Astrocyte (in vitro differentiated cells and primary cell): ENCODE results near the gene TAPBPL. TPM values are rescaled to one million over a fixed set of nuclear protein-coding genes. Genes with fewer than 3 reads are reported as not detected.

Experiments
- DNase-seq: peaks from one replicate; pipeline ENCODE4 v3.0.0-alpha.2; 2010; ENCODE audit warnings: low read depth
- FAIRE-seq: peaks from 2 replicates; lab custom pipeline; 2011; peaks lifted over from hg19 to GRCh38; lab: Jason Lieb, UNC
- H2AFZ ChIP-seq: 2 replicates; pipeline ENCODE4 v1.6.0; 2012; ENCODE audit warnings: low read depth, low read length, inconsistent platforms
- H3K27ac ChIP-seq: 2 replicates; pipeline ENCODE4 v1.5.1; 2011; ENCODE audit warnings: low read depth, low read length, inconsistent platforms
- H3K27me3 ChIP-seq: 2 replicates; pipeline ENCODE4 v1.6.0; 2011; ENCODE audit warnings: low read length, inconsistent platforms; ENCODE audit not compliant: insufficient read depth
- H3K36me3 ChIP-seq: 2 replicates; pipeline ENCODE4 v1.5.1; 2011; ENCODE audit warnings: low read length, inconsistent platforms; ENCODE audit not compliant: insufficient read depth
- H3K4me1 ChIP-seq: 2 replicates; pipeline ENCODE4 v1.5.1; 2011; ENCODE audit warnings: low read length, inconsistent platforms; ENCODE audit not compliant: insufficient read depth
- H3K4me2 ChIP-seq: 2 replicates; pipeline ENCODE4 v1.6.0; 2012; ENCODE audit warnings: low read length, inconsistent platforms
- H3K4me3 ChIP-seq: 2 replicates; pipeline ENCODE4 v1.5.1; 2011; ENCODE audit warnings: low read depth, mild to moderate bottlenecking, low read length, inconsistent platforms; ENCODE audit not compliant: insufficient read depth
- H3K79me2 ChIP-seq: 2 replicates; pipeline ENCODE4 v1.6.0; 2012; ENCODE audit warnings: mild to moderate bottlenecking, low read length, inconsistent platforms; ENCODE audit not compliant: insufficient read depth
- H3K9ac ChIP-seq: 2 replicates; pipeline ENCODE4 v1.6.0; 2012; ENCODE audit warnings: mild to moderate bottlenecking, low read length, inconsistent platforms
- H3K9me3 ChIP-seq: 2 replicates; pipeline ENCODE4 v1.5.1; 2012; ENCODE audit warnings: low read depth, mild to moderate bottlenecking, low read length, inconsistent platforms; ENCODE audit not compliant: insufficient read depth
- H4K20me1 ChIP-seq: 2 replicates; pipeline ENCODE4 v1.6.0; 2012; ENCODE audit warnings: low read length, inconsistent platforms; ENCODE audit not compliant: insufficient read depth
- H3K27ac Mint-ChIP-seq: one replicate; pipeline ENCODE4 v1.8.0; 2021; ENCODE audit warnings: mild to moderate bottlenecking, mixed read lengths; ENCODE audit not compliant: unreplicated experiment
- H3K27me3 Mint-ChIP-seq: one replicate; pipeline ENCODE4 v1.8.0; 2021; ENCODE audit warnings: low read depth, mixed read lengths; ENCODE audit not compliant: unreplicated experiment
- H3K36me3 Mint-ChIP-seq: one replicate; pipeline ENCODE4 v1.8.0; 2021; ENCODE audit warnings: low read depth, mixed read lengths; ENCODE audit not compliant: unreplicated experiment
- H3K4me1 Mint-ChIP-seq: one replicate; pipeline ENCODE4 v1.8.0; 2021; ENCODE audit warnings: low read depth, mixed read lengths; ENCODE audit not compliant: unreplicated experiment
- H3K4me3 Mint-ChIP-seq: one replicate; pipeline ENCODE4 v1.8.0; 2021; ENCODE audit warnings: mild to moderate bottlenecking, moderate library complexity, mixed read lengths; ENCODE audit not compliant: unreplicated experiment
- H3K9me3 Mint-ChIP-seq: one replicate; pipeline ENCODE4 v1.8.0; 2021; ENCODE audit warnings: mild to moderate bottlenecking, mixed read lengths; ENCODE audit not compliant: unreplicated experiment
- CTCF ChIP-seq: IDR thresholded peaks from 2 replicates; pipeline ENCODE4 v1.5.1; 2011; ENCODE audit warnings: low read depth, mild to moderate bottlenecking, inconsistent platforms, low read length, moderate library complexity; ENCODE audit not compliant: insufficient read depth
- EZH2 ChIP-seq: IDR thresholded peaks from 2 replicates; pipeline ENCODE4 v1.6.1; 2012; ENCODE audit warnings: mild to moderate bottlenecking, low read length, inconsistent platforms; ENCODE audit not compliant: insufficient read depth
- total RNA-seq: library from RNA; stranded (reverse); gene quantifications from 2 replicates; pipeline ENCODE4 v1.2.1, GENCODE V29; 2021

Gene TAPBPL
- total RNA-seq, 1 donor from 2014 or later = 1.6 TPM

- H3K4me3 ChIP-seq = no peak overlapping the region
- no peak overlapping the region for H2AFZ ChIP-seq
- H3K9me3 ChIP-seq = no peaks in the 10 kb centered on the region
- no peaks in the 10 kb centered on the region for H3K36me3 ChIP-seq
- no peaks in the 10 kb centered on the region for H3K79me2 ChIP-seq
- no peak overlapping the region for H3K9ac ChIP-seq
- H3K4me2 ChIP-seq = no peak overlapping the region
- Mint-ChIP-seq H3K4me3 (peak overlapping the region; percentile 56), H3K27me3 (peaks cover 6% of the 10 kb centered on the region), H3K27ac (no peak overlapping the region), H3K36me3 (no peaks in the 10 kb centered on the region), H3K4me1 (no peaks in the 10 kb centered on the region), H3K9me3 (peaks cover 3% of the 10 kb centered on the region)
- H3K27me3 ChIP-seq = no peaks in the 10 kb centered on the region
- no peak for DNase-seq
- no peak overlapping the region for H3K27ac ChIP-seq
- no peak for TF ChIP-seq CTCF
- TF ChIP-seq EZH2 = no peak
- no peaks in the 10 kb centered on the region for H4K20me1 ChIP-seq
- FAIRE-seq = no peak
- H3K4me1 ChIP-seq = no peaks in the 10 kb centered on the region
These were observed 33.0 kb upstream of the TAPBPL start for GRCh38 chr12:6418796-6419195.

- Histone ChIP-seq H3K4me2 (no peak overlapping the region), H3K79me2 (no peaks in the 10 kb centered on the region), H4K20me1 (no peaks in the 10 kb centered on the region), H3K4me3 (no peak overlapping the region), H3K9me3 (no peaks in the 10 kb centered on the region), H3K36me3 (no peaks in the 10 kb centered on the region), H3K4me1 (no peaks in the 10 kb centered on the region), H2AFZ (no peak overlapping the region), H3K27me3 (no peaks in the 10 kb centered on the region), H3K27ac (no peak overlapping the region), H3K9ac (no peak overlapping the region)
- Mint-ChIP-seq H3K27me3 (peaks cover 4% of the 10 kb centered on the region), H3K4me3 (no peak overlapping the region), H3K9me3 (peaks cover 3% of the 10 kb centered on the region), H3K36me3 (no peaks in the 10 kb centered on the region), H3K4me1 (no peaks in the 10 kb centered on the region), H3K27ac (no peak overlapping the region)
- no peak for TF ChIP-seq CTCF
- TF ChIP-seq EZH2 = no peak
- FAIRE-seq (no peak), DNase-seq (no peak)
These were observed 31.5 kb upstream of the TAPBPL start for GRCh38 chr12:6420364-6420763.

GRCh38 chr12:6423267-6424007, 28.4 kb upstream of the TAPBPL start:
- DNase-seq = peak; percentile 75
- Histone ChIP-seq H3K4me2 (no peak overlapping the region), H3K27ac (no peak overlapping the region), H3K9ac (no peak overlapping the region), H3K36me3 (no peaks in the 10 kb centered on the region), H3K4me1 (no peaks in the 10 kb centered on the region), H2AFZ (no peak overlapping the region), H4K20me1 (no peaks in the 10 kb centered on the region), H3K4me3 (no peak overlapping the region), H3K27me3 (no peaks in the 10 kb centered on the region), H3K79me2 (no peaks in the 10 kb centered on the region), H3K9me3 (no peaks in the 10 kb centered on the region)
- no peaks in the 10 kb centered on the region for H3K36me3 Mint-ChIP-seq
- no peak overlapping the region for H3K4me3 Mint-ChIP-seq
- H3K27me3 Mint-ChIP-seq = peaks cover 3% of the 10 kb centered on the region
- H3K4me1 Mint-ChIP-seq = peaks cover 2% of the 10 kb centered on the region
- no peak for FAIRE-seq
- no peak overlapping the region for H3K27ac Mint-ChIP-seq
- no peak for TF ChIP-seq EZH2
- peak; percentile 77 for TF ChIP-seq CTCF
- no peaks in the 10 kb centered on the region for H3K9me3 Mint-ChIP-seq
